Progenitor cell of endocrine pancreas (in vitro differentiated cells): Measurements from ENCODE around the gene CDKN2A. TPM values are rescaled to one million over a fixed set of nuclear protein-coding genes. Genes with fewer than 3 reads are reported as not detected.

Source experiments
- DNase-seq: peaks from one replicate; pipeline ENCODE4 v3.0.0; 2021; ENCODE audit warnings: low spot score; ENCODE audit not compliant: unreplicated experiment
- H3K27ac Mint-ChIP-seq: 2 replicates; pipeline ENCODE4 v1.8.0; 2021; ENCODE audit warnings: mild to moderate bottlenecking, moderate library complexity, mixed read lengths
- H3K27me3 Mint-ChIP-seq: 2 replicates; pipeline ENCODE4 v1.8.0; 2021; ENCODE audit warnings: mixed read lengths
- H3K36me3 Mint-ChIP-seq: 2 replicates; pipeline ENCODE4 v1.8.0; 2022; ENCODE audit warnings: mixed read lengths; ENCODE audit not compliant: insufficient read depth
- H3K4me1 Mint-ChIP-seq: 2 replicates; pipeline ENCODE4 v1.8.0; 2021; ENCODE audit warnings: low read depth, mixed read lengths
- H3K4me3 Mint-ChIP-seq: 2 replicates; pipeline ENCODE4 v1.8.0; 2021; ENCODE audit warnings: low read depth, mild to moderate bottlenecking, moderate library complexity, mixed read lengths
- H3K9me3 Mint-ChIP-seq: 2 replicates; pipeline ENCODE4 v1.8.0; 2021; ENCODE audit warnings: low read depth, mixed read lengths
- CTCF ChIP-seq: fragments of 200-600 bp; sonication (generic); IDR thresholded peaks from one replicate; pipeline ENCODE4 v1.5.0; 2021; ENCODE audit warnings: antibody characterized with exemption, mild to moderate bottlenecking; ENCODE audit not compliant: unreplicated experiment
- total RNA-seq: library from RNA; stranded (reverse); gene quantifications from 2 replicates; pipeline ENCODE4 v1.2.1, GENCODE V29; 2021

CDKN2A gene
- total RNA-seq, 1 donor from 2014 or later, result not detected

DNA sequence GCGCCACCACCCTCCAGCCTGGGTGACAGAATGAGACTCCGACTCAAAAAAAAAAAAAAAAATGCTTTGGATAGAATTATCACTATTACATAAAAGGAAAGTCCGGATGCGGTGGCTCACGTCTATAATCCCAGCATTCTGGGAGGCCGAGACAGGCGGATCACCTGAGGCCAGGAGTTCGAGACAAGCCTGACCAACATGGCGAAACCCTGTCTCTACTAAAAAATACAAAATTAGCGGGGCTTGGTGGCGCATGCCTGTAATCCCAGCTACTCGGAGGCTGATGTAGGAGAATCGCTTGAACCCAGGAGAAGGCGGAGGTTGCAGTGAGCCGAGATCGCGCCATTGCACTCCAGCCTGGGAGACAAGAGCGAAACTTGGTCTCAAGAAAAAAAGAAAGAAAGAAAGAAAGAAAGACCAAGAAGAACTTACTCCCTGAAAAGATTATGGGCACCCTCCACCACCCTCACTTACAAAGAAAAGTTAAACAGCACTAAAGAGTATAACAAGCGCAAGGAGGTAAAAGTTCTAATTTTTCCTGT lies 17.8 kb downstream of the CDKN2A start:
- H3K36me3 Mint-ChIP-seq, result no peaks in the 10 kb centered on the region
- no peak overlapping the region for H3K27ac Mint-ChIP-seq
- no peak for DNase-seq
- no peak for TF ChIP-seq CTCF
- H3K4me1 Mint-ChIP-seq, result peaks cover 7% of the 10 kb centered on the region
- no peaks in the 10 kb centered on the region for H3K9me3 Mint-ChIP-seq
- H3K4me3 Mint-ChIP-seq, result no peak overlapping the region
- peaks cover 97% of the 10 kb centered on the region for H3K27me3 Mint-ChIP-seq

DNA sequence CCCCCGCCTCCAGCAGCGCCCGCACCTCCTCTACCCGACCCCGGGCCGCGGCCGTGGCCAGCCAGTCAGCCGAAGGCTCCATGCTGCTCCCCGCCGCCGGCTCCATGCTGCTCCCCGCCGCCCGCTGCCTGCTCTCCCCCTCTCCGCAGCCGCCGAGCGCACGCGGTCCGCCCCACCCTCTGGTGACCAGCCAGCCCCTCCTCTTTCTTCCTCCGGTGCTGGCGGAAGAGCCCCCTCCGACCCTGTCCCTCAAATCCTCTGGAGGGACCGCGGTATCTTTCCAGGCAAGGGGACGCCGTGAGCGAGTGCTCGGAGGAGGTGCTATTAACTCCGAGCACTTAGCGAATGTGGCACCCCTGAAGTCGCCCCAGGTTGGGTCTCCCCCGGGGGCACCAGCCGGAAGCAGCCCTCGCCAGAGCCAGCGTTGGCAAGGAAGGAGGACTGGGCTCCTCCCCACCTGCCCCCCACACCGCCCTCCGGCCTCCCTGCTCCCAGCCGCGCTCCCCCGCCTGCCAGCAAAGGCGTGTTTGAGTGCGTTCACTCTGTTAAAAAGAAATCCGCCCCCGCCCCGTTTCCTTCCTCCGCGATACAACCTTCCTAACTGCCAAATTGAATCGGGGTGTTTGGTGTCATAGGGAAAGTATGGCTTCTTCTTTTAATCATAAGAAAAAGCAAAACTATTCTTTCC lies 19.3 kb downstream of the CDKN2A start:
- H3K36me3 Mint-ChIP-seq, result no peaks in the 10 kb centered on the region
- H3K4me3 Mint-ChIP-seq, result peak overlapping the region; percentile 67
- TF ChIP-seq CTCF, result no peak
- peak; percentile 30 for DNase-seq
- H3K4me1 Mint-ChIP-seq, result peaks cover 9% of the 10 kb centered on the region
- H3K27me3 Mint-ChIP-seq, result peaks cover 98% of the 10 kb centered on the region
- no peaks in the 10 kb centered on the region for H3K9me3 Mint-ChIP-seq
- H3K27ac Mint-ChIP-seq, result peak overlapping the region; percentile 90

- Mint-ChIP-seq H3K4me3 (peak overlapping the region; percentile 67), H3K27ac (peak overlapping the region; percentile 90), H3K36me3 (no peaks in the 10 kb centered on the region), H3K9me3 (no peaks in the 10 kb centered on the region), H3K27me3 (peaks cover 98% of the 10 kb centered on the region), H3K4me1 (peaks cover 9% of the 10 kb centered on the region)
- no peak for TF ChIP-seq CTCF
- no peak for DNase-seq
Measured at GRCh38 chr9:21974343-21974721, 19.9 kb downstream of the CDKN2A start.

DNA sequence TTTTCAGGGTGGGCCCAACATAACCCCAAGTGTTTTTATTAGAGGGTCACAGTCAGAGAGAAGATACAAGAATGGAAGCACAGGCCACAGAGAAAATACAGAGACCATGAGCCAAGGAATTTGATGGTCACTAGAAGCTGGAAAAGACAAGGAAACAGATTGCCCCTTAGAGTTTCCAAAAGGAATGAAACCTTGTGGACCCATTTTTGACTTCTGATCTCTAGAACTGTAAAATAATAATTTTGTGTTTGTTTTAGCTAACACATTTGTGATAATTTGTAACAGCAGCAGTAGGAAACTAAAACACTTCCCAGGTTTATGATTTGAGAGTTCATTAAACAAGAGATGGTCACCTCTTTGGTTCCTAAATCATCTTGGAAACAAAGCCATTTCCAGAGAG lies 21.8 kb downstream of the CDKN2A start:
- Mint-ChIP-seq H3K9me3 (no peaks in the 10 kb centered on the region), H3K4me3 (no peak overlapping the region), H3K36me3 (no peaks in the 10 kb centered on the region), H3K27ac (no peak overlapping the region), H3K4me1 (peaks cover 12% of the 10 kb centered on the region), H3K27me3 (peaks cover 99% of the 10 kb centered on the region)
- no peak for DNase-seq
- no peak for TF ChIP-seq CTCF

GRCh38 chr9:21970800-21971640 lies 23.2 kb downstream of the CDKN2A start:
- no peaks in the 10 kb centered on the region for H3K9me3 Mint-ChIP-seq
- no peak overlapping the region for H3K27ac Mint-ChIP-seq
- peaks cover 12% of the 10 kb centered on the region for H3K4me1 Mint-ChIP-seq
- no peak overlapping the region for H3K4me3 Mint-ChIP-seq
- no peaks in the 10 kb centered on the region for H3K36me3 Mint-ChIP-seq
- peaks cover 99% of the 10 kb centered on the region for H3K27me3 Mint-ChIP-seq
- DNase-seq, result no peak
- TF ChIP-seq CTCF, result no peak
